ENCODE measurements around the gene FNDC3B.

Gene FNDC3B

DNA sequence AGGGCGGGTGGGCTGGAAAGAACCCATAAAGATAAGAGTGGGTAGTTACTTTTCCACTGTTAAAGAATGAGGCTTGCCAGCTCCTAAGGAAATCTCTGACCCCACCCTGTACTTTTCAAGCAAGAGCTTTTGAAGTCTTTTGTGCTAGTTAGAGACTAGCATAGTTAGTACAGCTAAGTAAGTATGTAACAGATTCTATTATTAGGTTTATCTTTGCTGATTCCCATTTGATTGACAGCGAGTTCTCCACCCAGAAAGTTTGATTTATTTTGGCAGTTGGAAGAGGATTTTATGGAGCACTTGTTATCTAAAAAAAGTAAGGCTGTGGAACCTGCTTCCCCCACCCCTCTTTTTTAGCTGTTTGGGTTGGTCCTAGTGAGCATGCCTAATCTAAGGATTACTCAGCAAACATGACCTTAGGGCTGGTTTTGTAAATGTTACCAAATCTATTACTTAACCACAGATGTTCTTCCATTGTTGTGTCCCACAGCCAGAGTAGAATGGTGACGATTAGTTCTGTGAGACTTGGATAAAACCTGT, 57.6 kb downstream of the FNDC3B start:
- H3K9me2 ChIP-seq (replicated peaks; ENCODE audit: insufficient read depth, low read length): no peaks in the 10 kb centered on the region
- H3K4me1 ChIP-seq (ENCODE audit: low read length): peaks cover 81% of the 10 kb centered on the region
- peak; percentile 36 for DNase-seq
- no peak overlapping the region for H3K9ac ChIP-seq (ENCODE audit: low read length)
- peak overlapping the region; percentile 75 for H3K4me2 ChIP-seq (ENCODE audit: low read depth, low read length)
- H3K27me3 ChIP-seq (replicated peaks; ENCODE audit: insufficient read depth, low read length): no peaks in the 10 kb centered on the region
- TF ChIP-seq EZH2 (optimal IDR thresholded peaks at IDR 0.05; ENCODE audit: low read depth, low read length): no peak
- no peak for TF ChIP-seq EZH2phosphoT487 (IDR thresholded peaks at IDR 0.05; ENCODE audit: low read length)
- TF ChIP-seq, protein P1, sequence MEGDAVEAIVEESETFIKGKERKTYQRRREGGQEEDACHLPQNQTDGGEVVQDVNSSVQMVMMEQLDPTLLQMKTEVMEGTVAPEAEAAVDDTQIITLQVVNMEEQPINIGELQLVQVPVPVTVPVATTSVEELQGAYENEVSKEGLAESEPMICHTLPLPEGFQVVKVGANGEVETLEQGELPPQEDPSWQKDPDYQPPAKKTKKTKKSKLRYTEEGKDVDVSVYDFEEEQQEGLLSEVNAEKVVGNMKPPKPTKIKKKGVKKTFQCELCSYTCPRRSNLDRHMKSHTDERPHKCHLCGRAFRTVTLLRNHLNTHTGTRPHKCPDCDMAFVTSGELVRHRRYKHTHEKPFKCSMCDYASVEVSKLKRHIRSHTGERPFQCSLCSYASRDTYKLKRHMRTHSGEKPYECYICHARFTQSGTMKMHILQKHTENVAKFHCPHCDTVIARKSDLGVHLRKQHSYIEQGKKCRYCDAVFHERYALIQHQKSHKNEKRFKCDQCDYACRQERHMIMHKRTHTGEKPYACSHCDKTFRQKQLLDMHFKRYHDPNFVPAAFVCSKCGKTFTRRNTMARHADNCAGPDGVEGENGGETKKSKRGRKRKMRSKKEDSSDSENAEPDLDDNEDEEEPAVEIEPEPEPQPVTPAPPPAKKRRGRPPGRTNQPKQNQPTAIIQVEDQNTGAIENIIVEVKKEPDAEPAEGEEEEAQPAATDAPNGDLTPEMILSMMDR (IDR thresholded peaks at IDR 0.05; ENCODE audit: low read length): no peak
- peak overlapping the region; percentile 92 for H3K27ac ChIP-seq (ENCODE audit: low read length)
- H3K36me3 ChIP-seq (replicated peaks; ENCODE audit: insufficient read depth, low read length): 0 out of 2 replicates have a peak, but pooled peaks cover 3% of the 10 kb centered on the region
- no peak overlapping the region for H2AFZ ChIP-seq (ENCODE audit: low read length)
- no peaks in the 10 kb centered on the region for H3K9me3 ChIP-seq (replicated peaks; ENCODE audit: insufficient read depth, low read length)
- no peak overlapping the region for H3K4me3 ChIP-seq (ENCODE audit: low read length)
- no peaks in the 10 kb centered on the region for H4K20me1 ChIP-seq (ENCODE audit: insufficient read depth, low read length)
- peaks cover 75% of the 10 kb centered on the region for H3F3A ChIP-seq (ENCODE audit: insufficient read depth, low read length)
- H3K79me2 ChIP-seq (ENCODE audit: low read length): peaks cover 81% of the 10 kb centered on the region

- H3F3A ChIP-seq (ENCODE audit: insufficient read depth, low read length): peaks cover 77% of the 10 kb centered on the region
- H3K4me3 ChIP-seq (ENCODE audit: low read length): no peak overlapping the region
- TF ChIP-seq EZH2phosphoT487 (IDR thresholded peaks at IDR 0.05; ENCODE audit: low read length): no peak
- peak overlapping the region; percentile 75 for H3K4me2 ChIP-seq (ENCODE audit: low read depth, low read length)
- no peaks in the 10 kb centered on the region for H4K20me1 ChIP-seq (ENCODE audit: insufficient read depth, low read length)
- H3K27ac ChIP-seq (ENCODE audit: low read length): peak overlapping the region; percentile 92; the same call in 1 of the 2 replicates
- DNase-seq: no peak
- H3K4me1 ChIP-seq (ENCODE audit: low read length): peaks cover 80% of the 10 kb centered on the region
- peaks cover 81% of the 10 kb centered on the region for H3K79me2 ChIP-seq (ENCODE audit: low read length)
- H3K9ac ChIP-seq (ENCODE audit: low read length): no peak overlapping the region
- H3K36me3 ChIP-seq (replicated peaks; ENCODE audit: insufficient read depth, low read length): no peaks in the 10 kb centered on the region
- no peaks in the 10 kb centered on the region for H3K9me2 ChIP-seq (replicated peaks; ENCODE audit: insufficient read depth, low read length)
- H3K9me3 ChIP-seq (replicated peaks; ENCODE audit: insufficient read depth, low read length): no peaks in the 10 kb centered on the region
- H2AFZ ChIP-seq (ENCODE audit: low read length): no peak overlapping the region
- no peaks in the 10 kb centered on the region for H3K27me3 ChIP-seq (replicated peaks; ENCODE audit: insufficient read depth, low read length)
These were observed 58.2 kb downstream of the FNDC3B start for GRCh38 chr3:172097585-172097984.

DNA sequence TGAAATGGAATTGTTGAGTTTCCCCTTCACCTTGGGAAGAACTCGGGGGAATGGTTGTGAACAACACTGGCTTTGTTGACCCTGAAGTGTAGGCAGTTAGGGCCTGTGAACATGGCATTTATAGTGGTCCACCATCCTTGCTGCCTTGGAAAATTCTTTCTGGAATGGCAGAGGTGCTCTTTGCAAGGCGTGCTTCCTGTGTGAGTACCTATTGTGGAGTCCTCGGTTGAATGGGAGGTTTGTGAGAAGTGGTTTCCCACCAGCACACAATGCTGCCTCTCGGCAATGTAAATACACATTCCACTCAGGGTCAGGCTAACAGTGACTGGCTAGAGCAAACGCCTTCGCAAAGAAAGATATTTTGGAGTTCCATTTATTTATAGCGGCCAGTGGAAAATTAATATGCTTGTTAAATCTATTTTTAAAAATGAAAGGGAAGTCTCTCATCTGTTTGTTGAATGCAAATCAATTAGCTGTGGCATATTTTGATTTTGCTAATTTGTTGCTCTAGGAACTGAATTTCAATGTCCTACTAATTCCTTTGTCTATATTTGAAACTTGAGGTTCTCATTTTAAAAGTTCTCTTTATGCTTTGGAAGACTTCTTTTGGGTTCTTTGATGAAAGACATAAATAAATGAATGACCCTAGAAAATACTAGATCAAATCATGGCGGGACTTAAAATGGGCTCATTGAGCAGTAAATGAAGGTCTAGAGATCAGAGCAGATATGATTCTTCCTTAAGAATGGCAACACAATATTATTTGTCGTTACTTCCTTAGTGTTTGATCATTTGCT, 59.5 kb downstream of the FNDC3B start:
- Histone ChIP-seq H3K9me2 (replicated peaks; ENCODE audit: insufficient read depth, low read length) (no peaks in the 10 kb centered on the region), H3K27ac (ENCODE audit: low read length) (peak overlapping the region; percentile 92), H3K79me2 (ENCODE audit: low read length) (peaks cover 82% of the 10 kb centered on the region), H2AFZ (ENCODE audit: low read length) (no peak overlapping the region), H3K4me3 (ENCODE audit: low read length) (peak overlapping the region; percentile 39), H4K20me1 (ENCODE audit: insufficient read depth, low read length) (no peaks in the 10 kb centered on the region), H3K9me3 (replicated peaks; ENCODE audit: insufficient read depth, low read length) (no peaks in the 10 kb centered on the region), H3F3A (ENCODE audit: insufficient read depth, low read length) (peaks cover 82% of the 10 kb centered on the region), H3K36me3 (replicated peaks; ENCODE audit: insufficient read depth, low read length) (no peaks in the 10 kb centered on the region), H3K4me2 (ENCODE audit: low read depth, low read length) (peak overlapping the region; percentile 81), H3K4me1 (ENCODE audit: low read length) (peaks cover 87% of the 10 kb centered on the region), H3K27me3 (replicated peaks; ENCODE audit: insufficient read depth, low read length) (no peaks in the 10 kb centered on the region), H3K9ac (ENCODE audit: low read length) (peak overlapping the region; percentile 84)
- no peak for TF ChIP-seq EZH2 (optimal IDR thresholded peaks at IDR 0.05; ENCODE audit: low read depth, low read length)
- TF ChIP-seq, protein P1 (IDR thresholded peaks at IDR 0.05; ENCODE audit: low read length): no peak
- no peak for TF ChIP-seq EZH2phosphoT487 (IDR thresholded peaks at IDR 0.05; ENCODE audit: low read length)
- DNase-seq: no peak

GRCh38 chr3:172099495-172099808, 60.1 kb downstream of the FNDC3B start:
- peak overlapping the region; percentile 39 for H3K4me3 ChIP-seq (ENCODE audit: low read length)
- H3K9me3 ChIP-seq (replicated peaks; ENCODE audit: insufficient read depth, low read length): no peaks in the 10 kb centered on the region
- H4K20me1 ChIP-seq (ENCODE audit: insufficient read depth, low read length): no peaks in the 10 kb centered on the region
- peak overlapping the region; percentile 92 for H3K27ac ChIP-seq (ENCODE audit: low read length)
- H3K27me3 ChIP-seq (replicated peaks; ENCODE audit: insufficient read depth, low read length): no peaks in the 10 kb centered on the region
- H3F3A ChIP-seq (ENCODE audit: insufficient read depth, low read length): peaks cover 80% of the 10 kb centered on the region
- H3K9me2 ChIP-seq (replicated peaks; ENCODE audit: insufficient read depth, low read length): no peaks in the 10 kb centered on the region
- peaks cover 83% of the 10 kb centered on the region for H3K79me2 ChIP-seq (ENCODE audit: low read length)
- H3K4me1 ChIP-seq (ENCODE audit: low read length): peaks cover 88% of the 10 kb centered on the region
- no peaks in the 10 kb centered on the region for H3K36me3 ChIP-seq (replicated peaks; ENCODE audit: insufficient read depth, low read length)
- H3K4me2 ChIP-seq (ENCODE audit: low read depth, low read length): peak overlapping the region; percentile 81
- no peak for DNase-seq
- no peak overlapping the region for H2AFZ ChIP-seq (ENCODE audit: low read length)
- no peak for TF ChIP-seq EZH2 (optimal IDR thresholded peaks at IDR 0.05; ENCODE audit: low read depth, low read length)
- no peak for TF ChIP-seq EZH2phosphoT487 (IDR thresholded peaks at IDR 0.05; ENCODE audit: low read length)
- TF ChIP-seq, protein P1 (IDR thresholded peaks at IDR 0.05; ENCODE audit: low read length): no peak
- peak overlapping the region; percentile 84 for H3K9ac ChIP-seq (ENCODE audit: low read length)
